Loucy (cell line): ENCODE measurements around the gene RIMBP2.

ENCODE experiments used
- CTCF ChIP-seq: fragments of 200-600 bp; sonication (generic); conservative IDR thresholded peaks from 2 replicates; pipeline ENCODE4 v1.5.1; 2014; ENCODE audit warnings: mild to moderate bottlenecking, antibody characterized with exemption, low read length
- EZH2phosphoT487 ChIP-seq: fragments of 200-600 bp; IDR thresholded peaks from 2 replicates; pipeline ENCODE4 v1.6.1; 2018; ENCODE audit warnings: antibody characterized with exemption, mild to moderate bottlenecking, moderate library complexity, borderline replicate concordance

GRCh38 chr12:130465046-130465445, 251.1 kb downstream of the RIMBP2 start:
- no peak for TF ChIP-seq CTCF
- TF ChIP-seq EZH2phosphoT487: no peak
